WTC11 (cell line): Measurements from ENCODE around the gene RBM10. TPM values are rescaled to one million over a fixed set of nuclear protein-coding genes. Genes with fewer than 3 reads are reported as not detected.
"Not testable (repeated sequence)": the region's sequence is repeated elsewhere in the genome, so short reads cannot be mapped to it uniquely, and the experiment has no call there.

Experiments
- ATAC-seq: fragments of 200-7000 bp; cut with Tn5 transposase; 2 replicates; pipeline ENCODE4 v1.10.0; 2021; ENCODE audit warnings: mild to moderate bottlenecking, moderate library complexity
- CTCF ChIA-PET: fragments of 300-600 bp; sonication (Branson Sonifier 250); formaldehyde crosslinking; loops from one replicate; lab custom pipeline; 2021; ENCODE audit warnings: antibody characterized with exemption; lab: Charles Lee
- POLR2A ChIA-PET: fragments of 350-600 bp; sonication (Branson Sonifier 250); formaldehyde crosslinking; loops from one replicate; lab custom pipeline; 2021; ENCODE audit warnings: antibody characterized with exemption; lab: Charles Lee
- DNase-seq: peaks from one replicate; pipeline ENCODE4 v3.0.0; 2021; ENCODE audit warnings: low spot score
- H3K27ac Mint-ChIP-seq: 2 replicates; pipeline ENCODE4 v1.8.0; 2021; ENCODE audit warnings: mixed read lengths
- H3K27me3 Mint-ChIP-seq: 2 replicates; pipeline ENCODE4 v1.8.0; 2021; ENCODE audit warnings: low read depth, mild to moderate bottlenecking, moderate library complexity, mixed read lengths
- H3K36me3 Mint-ChIP-seq: 2 replicates; pipeline ENCODE4 v1.8.0; 2021; ENCODE audit warnings: mixed read lengths
- H3K4me1 Mint-ChIP-seq: 2 replicates; pipeline ENCODE4 v1.8.0; 2022; ENCODE audit warnings: mixed read lengths
- H3K4me3 Mint-ChIP-seq: 2 replicates; pipeline ENCODE4 v1.8.0; 2021; ENCODE audit warnings: mild to moderate bottlenecking, moderate library complexity, mixed read lengths
- H3K9me3 Mint-ChIP-seq: 2 replicates; pipeline ENCODE4 v1.8.0; 2021; ENCODE audit warnings: mixed read lengths
- CBFB ChIP-seq: sonication (generic); formaldehyde crosslinking; IDR thresholded peaks from 2 replicates; pipeline ENCODE4 v1.8.1; 2022; ENCODE audit warnings: mild to moderate bottlenecking, low read depth, missing genetic modification reagents
- ELF4 ChIP-seq: sonication (generic); formaldehyde crosslinking; IDR thresholded peaks from 2 replicates; pipeline ENCODE4 v1.8.1; 2022; ENCODE audit warnings: low read depth, mild to moderate bottlenecking, moderate library complexity, missing genetic modification reagents
- FOXK1 ChIP-seq: sonication (generic); formaldehyde crosslinking; IDR thresholded peaks from 2 replicates; pipeline ENCODE4 v1.8.0; 2022; ENCODE audit warnings: mild to moderate bottlenecking, moderate library complexity, missing genetic modification reagents
- FOXP4 ChIP-seq: sonication (generic); formaldehyde crosslinking; IDR thresholded peaks from 2 replicates; pipeline ENCODE4 v1.8.0; 2022; ENCODE audit warnings: mild to moderate bottlenecking, missing genetic modification reagents
- GABPB1 ChIP-seq: sonication (generic); formaldehyde crosslinking; IDR thresholded peaks from 2 replicates; pipeline ENCODE4 v1.8.1; 2023; ENCODE audit warnings: mild to moderate bottlenecking, missing genetic modification reagents
- IRF1 ChIP-seq: sonication (generic); formaldehyde crosslinking; IDR thresholded peaks from 2 replicates; pipeline ENCODE4 v1.8.0; 2023; ENCODE audit warnings: missing genetic modification reagents
- JUN ChIP-seq: sonication (generic); formaldehyde crosslinking; IDR thresholded peaks from 2 replicates; pipeline ENCODE4 v1.8.0; 2023; ENCODE audit warnings: mild to moderate bottlenecking, missing genetic modification reagents
- MAX ChIP-seq: sonication (generic); formaldehyde crosslinking; IDR thresholded peaks from 2 replicates; pipeline ENCODE4 v1.8.0; 2022; ENCODE audit warnings: mild to moderate bottlenecking, missing genetic modification reagents
- MLX ChIP-seq: sonication (generic); formaldehyde crosslinking; IDR thresholded peaks from 2 replicates; pipeline ENCODE4 v1.8.1; 2023; ENCODE audit warnings: mild to moderate bottlenecking, missing genetic modification reagents, moderate library complexity
- NFATC4 ChIP-seq: fragments of 250-450 bp; sonication (Bioruptor Pico); IDR thresholded peaks from 2 replicates; pipeline ENCODE4 v1.9.0; 2021; ENCODE audit warnings: mild to moderate bottlenecking
- RORB ChIP-seq: fragments of 250-450 bp; sonication (Bioruptor Pico); IDR thresholded peaks from 2 replicates; pipeline ENCODE4 v1.9.0; 2021; ENCODE audit warnings: mild to moderate bottlenecking
- SMAD3 ChIP-seq: sonication (generic); formaldehyde crosslinking; IDR thresholded peaks from 2 replicates; pipeline ENCODE4 v1.8.0; 2022; ENCODE audit warnings: missing genetic modification reagents, mild to moderate bottlenecking, borderline replicate concordance
- ZNF232 ChIP-seq: sonication (generic); formaldehyde crosslinking; IDR thresholded peaks from 2 replicates; pipeline ENCODE4 v1.8.0; 2022; ENCODE audit warnings: mild to moderate bottlenecking, missing genetic modification reagents
- ZNF425 ChIP-seq: fragments of 250-450 bp; sonication (Bioruptor Pico); conservative IDR thresholded peaks from 2 replicates; pipeline ENCODE4 v1.9.0; 2021; ENCODE audit warnings: mild to moderate bottlenecking
- total RNA-seq: library from RNA; stranded (reverse); gene quantifications from 3 replicates; pipeline ENCODE4 v1.2.3, GENCODE V29; 2021

The RBM10 gene
- total RNA-seq, 1 experiment from 2014 or later = 66.1 TPM

GRCh38 chrX:47112316-47112954, 32.6 kb upstream of the RBM10 start:
- POLR2A ChIA-PET = no interaction called here
- DNase-seq = no peak
- Mint-ChIP-seq H3K4me3 (no peak overlapping the region), H3K9me3 (0 out of 2 replicates have a peak, but pooled peaks cover 3% of the 10 kb centered on the region), H3K4me1 (no peaks in the 10 kb centered on the region), H3K27me3 (no peaks in the 10 kb centered on the region; the same call in 1 of the 2 replicates), H3K36me3 (no peaks in the 10 kb centered on the region), H3K27ac (no peak overlapping the region)
- TF ChIP-seq SMAD3 (no peak), MAX (no peak), CBFB (CRISPR knock-in tag) (no peak), FOXK1 (CRISPR knock-in tag) (no peak), FOXP4 (CRISPR knock-in tag) (no peak), RORB (CRISPR knock-in tag) (no peak), IRF1 (CRISPR knock-in tag) (no peak), ZNF232 (CRISPR knock-in tag) (no peak), ELF4 (no peak), MLX (CRISPR knock-in tag) (no peak), NFATC4 (CRISPR knock-in tag) (no peak), ZNF425 (no peak), GABPB1 (CRISPR knock-in tag) (no peak), JUN (CRISPR knock-in tag) (no peak)
- ATAC-seq = peak; percentile 75
- CTCF ChIA-PET = no interaction called here

- POLR2A ChIA-PET, H3K27ac Mint-ChIP-seq, H3K9me3 Mint-ChIP-seq, H3K4me1 Mint-ChIP-seq, ATAC-seq, H3K4me3 Mint-ChIP-seq, H3K27me3 Mint-ChIP-seq, DNase-seq, H3K36me3 Mint-ChIP-seq, CTCF ChIA-PET: not testable (repeated sequence)
Observed at GRCh38 chrX:47116551-47117110, 28.4 kb upstream of the RBM10 start.

GRCh38 chrX:47124466-47124865, 20.6 kb upstream of the RBM10 start:
- POLR2A ChIA-PET, H3K9me3 Mint-ChIP-seq, H3K4me3 Mint-ChIP-seq, H3K27me3 Mint-ChIP-seq, CTCF ChIA-PET, H3K4me1 Mint-ChIP-seq, H3K36me3 Mint-ChIP-seq, H3K27ac Mint-ChIP-seq, ATAC-seq, DNase-seq: not testable (repeated sequence)
